Right renal cortex interstitium (tissue), 3 donors: ENCODE data around the gene GFRA1. TPM values are rescaled to one million over a fixed set of nuclear protein-coding genes. Genes with fewer than 3 reads are reported as not detected.

Experiments
- DNase-seq, 3 donors: peaks; one replicate each; pipeline ENCODE4 v3.0.0-alpha.2; 2013; ENCODE audit warnings: low read depth in 3 of 3, low spot score in 2 of 3
- polyA plus RNA-seq, 3 donors: library from polyadenylated mRNA; unstranded; fragments of 120-200 nt; gene quantifications; one replicate each; pipeline ENCODE4 v1.2.1, GENCODE V29; 2013; ENCODE audit not compliant: insufficient read length in 3 of 3

The GFRA1 gene
- polyA plus RNA-seq, 3 donors, result 20.8 to 32.3 (median 22.5) TPM

DNA sequence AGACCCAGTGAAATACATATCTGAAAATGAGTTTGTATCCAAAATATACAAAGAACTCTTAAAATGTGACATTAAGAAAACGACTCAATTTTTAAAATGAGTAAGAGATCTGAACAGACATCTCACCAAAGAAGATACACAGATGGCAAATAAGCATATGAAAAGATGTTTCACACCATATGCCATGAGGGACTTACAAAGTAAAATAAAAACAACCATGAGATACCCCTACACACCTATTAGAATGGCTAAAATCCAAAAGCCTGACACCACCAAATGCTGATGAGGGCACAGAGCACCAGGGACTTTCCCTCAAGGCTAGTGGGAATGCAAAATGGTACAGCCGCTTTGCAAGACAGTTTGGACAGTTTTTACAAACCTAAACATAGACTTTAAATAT lies 27.9 kb downstream of the GFRA1 start:
- no peak for DNase-seq

DNA sequence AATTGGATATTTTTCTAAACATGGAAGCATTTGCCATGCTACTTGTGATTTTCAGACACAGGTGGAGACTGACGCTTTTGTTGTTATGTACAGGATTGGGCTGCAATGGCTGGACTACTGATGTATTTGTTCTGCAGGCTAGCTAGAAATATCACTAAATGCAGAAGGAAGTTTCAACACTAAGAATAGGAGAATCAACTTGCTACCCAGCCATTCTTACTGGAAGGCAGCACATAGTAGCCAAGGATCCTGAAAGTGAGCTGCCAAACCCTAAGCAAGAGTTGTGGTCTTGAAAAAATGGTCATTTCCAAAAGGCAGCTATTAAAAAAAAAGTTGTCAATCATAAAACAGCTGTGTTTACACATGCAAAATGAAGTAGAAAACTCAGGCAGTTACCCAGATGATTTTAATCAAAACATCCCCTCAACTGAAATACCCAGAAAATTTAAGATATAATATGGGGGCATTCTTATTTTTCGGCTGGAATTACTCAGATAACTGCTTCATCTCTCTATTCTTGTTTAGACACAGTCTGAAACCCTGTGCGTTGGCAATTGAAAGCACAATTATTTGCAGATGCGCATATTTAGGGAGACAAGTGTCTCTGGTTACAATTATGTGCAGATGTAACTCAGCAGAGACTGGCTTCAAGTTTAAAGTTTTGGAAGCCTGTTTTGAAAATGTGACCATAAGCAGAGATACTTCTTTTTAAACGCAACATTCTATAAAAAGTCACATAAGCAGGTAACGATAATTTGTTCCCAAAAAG lies 31.2 kb downstream of the GFRA1 start:
- no peak for DNase-seq

DNA sequence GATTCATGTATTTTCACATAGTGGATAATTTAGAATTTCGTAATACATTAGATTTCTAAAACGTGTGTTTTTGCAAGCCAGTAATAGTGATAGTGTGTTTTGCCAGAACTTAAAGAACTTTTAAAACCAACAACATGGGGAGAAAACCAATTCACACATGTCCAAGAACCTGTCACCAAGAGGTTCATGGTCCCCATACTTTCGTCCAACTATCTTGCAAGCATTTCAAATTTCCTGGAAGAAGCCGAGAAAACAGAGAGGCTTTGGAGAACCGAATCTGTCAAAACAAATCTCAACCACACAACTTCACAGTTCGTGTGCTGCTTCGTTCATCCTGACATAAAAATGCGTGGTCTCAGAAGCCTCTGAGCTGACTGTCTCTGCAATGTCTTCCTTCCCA lies 31.9 kb downstream of the GFRA1 start:
- no peak for DNase-seq

DNA sequence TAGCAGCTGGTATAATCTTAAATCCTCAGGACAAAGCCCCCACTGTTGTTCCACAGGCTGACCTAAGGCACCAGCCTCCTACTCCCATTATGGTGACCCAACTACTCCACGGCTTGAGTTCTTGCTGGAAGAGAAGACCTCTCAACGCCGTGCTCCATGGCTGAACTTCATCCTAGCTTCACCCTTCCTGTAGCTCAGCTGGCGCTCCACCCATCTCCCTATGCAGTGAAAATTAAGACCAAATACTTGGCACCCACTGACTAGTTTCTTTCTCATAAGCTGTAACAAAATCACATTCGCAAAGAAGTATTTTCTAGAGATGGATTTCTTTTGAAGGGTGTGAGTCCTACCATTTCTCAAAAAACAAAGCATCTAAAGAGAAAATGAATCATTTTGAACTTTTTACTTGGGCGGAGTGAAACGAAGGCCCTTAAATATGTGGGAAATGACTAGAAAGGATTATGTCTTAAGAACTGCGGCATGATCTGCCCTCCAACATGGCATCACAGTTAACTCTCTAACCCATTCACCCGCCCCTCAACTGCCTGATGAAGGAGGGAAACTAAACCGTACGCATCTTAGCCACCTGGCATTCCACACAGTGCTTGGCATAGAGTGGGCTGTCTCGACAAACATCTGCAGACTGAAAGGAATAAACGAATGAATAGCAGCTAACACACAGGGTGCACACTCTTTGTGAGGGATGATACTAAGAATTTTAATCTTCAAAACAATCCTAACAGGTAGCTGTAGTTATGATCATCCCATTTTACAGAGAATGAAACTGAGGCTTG lies 32.7 kb downstream of the GFRA1 start:
- no peak for DNase-seq

DNA sequence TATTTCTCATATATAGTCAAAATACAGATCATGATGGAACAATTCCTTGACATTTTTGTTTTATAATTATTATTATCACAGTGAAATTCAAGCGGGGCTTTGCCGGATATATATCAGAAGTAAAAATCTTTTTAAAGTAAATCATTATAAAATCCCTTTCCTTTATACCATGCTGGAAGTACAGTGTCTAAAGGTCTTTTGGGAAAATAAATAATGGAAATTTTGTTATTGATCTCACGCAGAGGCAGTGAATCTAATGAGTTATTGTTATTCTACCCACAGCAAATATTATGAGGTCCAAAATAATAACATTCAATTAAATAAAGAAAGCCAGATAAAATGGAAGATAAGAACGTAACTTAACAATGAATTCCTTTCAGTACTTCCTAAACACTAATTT lies 33.8 kb downstream of the GFRA1 start:
- no peak for DNase-seq

DNA sequence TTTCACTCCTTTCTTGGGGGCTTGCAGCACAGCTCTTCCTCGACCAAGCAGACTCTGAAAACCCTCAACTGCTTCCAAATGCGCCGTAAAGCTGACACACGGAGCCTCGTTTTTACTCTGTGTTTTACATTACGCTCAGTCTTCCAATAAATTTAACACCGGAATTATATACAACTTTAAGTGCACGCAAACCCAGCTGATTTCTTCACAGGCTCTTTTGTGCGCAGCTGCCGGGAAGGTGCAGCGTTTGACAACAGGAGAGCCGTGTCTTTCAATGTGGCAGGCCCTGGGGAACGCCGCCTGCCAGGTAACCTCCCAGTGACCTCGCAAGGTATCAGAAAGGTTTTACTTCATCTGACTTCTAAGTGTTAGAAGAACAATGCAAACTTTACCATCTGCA lies 35.0 kb downstream of the GFRA1 start:
- no peak for DNase-seq

DNA sequence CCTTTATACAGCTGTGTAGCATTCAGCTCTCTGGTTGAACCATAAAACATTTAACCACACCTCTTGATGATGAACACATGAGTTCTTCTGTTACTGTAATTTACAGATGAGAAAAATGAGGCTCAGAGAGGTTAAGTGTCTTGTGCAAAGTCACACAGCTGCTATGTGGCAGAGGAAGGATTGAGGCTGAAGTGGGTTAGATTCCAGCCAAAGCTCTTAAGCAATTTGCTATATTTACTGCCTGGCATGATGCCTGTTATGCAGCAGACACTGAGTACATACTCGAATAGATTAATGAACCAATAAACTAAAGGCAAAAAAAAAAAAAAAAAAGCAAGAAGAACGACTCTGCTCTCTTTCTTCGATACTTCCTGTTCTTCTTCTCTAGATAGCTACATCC lies 35.7 kb downstream of the GFRA1 start:
- DNase-seq, result no peak

DNA sequence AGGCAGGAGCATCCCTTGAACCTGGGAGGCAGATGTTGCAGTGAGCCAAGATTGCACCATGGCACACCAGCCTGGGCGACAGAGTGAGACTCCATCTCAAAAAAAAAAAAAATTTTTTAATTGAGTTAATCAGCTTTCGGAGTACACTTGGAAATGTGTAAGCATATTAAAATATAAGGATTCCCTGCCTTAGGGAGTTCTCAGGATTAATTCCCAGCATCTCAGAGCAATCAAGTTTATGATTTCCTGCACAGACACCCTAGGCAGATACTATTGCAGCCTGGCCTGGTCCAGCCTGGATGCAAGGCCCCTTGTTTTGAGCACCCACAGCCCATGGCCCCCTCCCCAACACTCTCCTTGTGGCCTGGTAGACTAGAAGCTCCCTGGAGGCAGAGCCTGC lies 39.8 kb downstream of the GFRA1 start:
- DNase-seq, result no peak

DNA sequence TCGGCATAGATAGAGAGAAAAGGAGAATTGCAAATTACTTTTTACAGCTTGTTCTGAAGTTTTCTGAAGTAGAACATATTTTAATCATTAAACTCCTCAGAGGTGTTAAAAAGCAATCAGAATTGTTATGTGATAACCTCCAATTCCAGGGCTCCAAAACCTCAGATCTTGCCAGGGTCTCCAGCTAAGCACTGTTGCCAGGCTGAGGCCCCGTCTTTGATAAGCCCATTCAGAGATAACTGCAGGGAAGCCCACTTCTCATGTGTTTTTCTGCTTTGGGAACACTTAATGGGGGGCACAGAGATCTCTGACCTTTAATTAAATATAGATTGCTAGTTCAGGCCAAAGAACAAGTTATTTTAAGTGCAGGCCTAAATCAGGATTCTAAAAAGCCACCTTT lies 40.4 kb downstream of the GFRA1 start:
- DNase-seq, result no peak

DNA sequence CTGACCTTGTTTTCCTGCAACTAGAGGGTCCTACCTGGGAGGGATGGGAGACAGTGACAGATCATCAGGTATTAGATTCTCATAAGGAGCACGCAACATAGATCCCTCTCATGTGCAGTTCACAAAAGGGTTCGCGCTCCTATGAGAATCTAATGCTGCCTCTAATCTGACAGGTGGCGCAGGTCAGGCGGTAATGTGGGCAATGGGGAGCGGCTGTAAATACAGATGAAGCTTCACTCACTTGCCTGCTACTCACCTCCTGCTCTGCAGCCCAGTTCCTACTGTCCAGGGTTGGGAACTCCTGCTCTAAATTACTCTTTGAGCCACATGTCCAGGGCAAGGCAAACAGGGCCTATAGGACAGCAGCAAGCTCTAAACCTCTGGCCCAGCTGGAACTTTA lies 46.2 kb downstream of the GFRA1 start:
- no peak for DNase-seq

DNA sequence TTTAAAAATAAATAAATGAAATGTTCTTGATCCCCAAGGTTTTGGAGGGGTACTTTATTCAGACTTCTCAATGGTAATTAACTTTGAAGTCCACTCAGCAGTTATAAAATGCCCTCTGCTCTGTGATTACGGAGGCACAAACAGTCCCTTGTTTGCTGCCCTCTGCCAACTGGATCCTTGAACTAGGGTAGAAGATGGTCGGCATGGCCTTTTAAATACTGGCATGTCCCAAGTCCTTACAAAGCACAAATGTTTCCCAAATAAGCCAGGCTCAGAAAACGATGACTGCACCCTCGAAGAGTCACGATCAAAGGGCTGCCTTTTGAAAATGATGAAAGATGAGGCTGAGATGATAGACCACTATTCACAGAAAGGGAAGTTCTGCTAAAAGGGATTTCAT lies 47.0 kb downstream of the GFRA1 start:
- DNase-seq, result no peak

DNA sequence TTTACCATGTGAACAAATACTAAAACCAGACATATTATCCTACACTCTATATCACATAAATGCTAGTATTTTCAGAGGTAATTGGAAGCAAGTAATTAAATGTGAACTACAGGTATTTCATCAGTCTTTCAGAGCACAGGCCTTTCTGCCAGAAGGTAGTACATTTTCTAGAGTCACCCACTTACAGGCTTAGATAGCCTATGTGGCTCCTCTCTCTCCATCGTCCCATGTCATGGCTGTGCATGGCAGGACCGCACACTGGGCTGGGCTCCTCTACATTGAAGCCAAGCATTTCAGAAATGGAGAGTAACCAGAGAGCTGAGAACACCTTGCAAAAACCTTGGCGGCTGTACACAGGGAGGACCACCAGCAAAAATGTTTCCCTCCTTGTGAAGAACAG lies 49.7 kb downstream of the GFRA1 start:
- DNase-seq, result no peak

DNA sequence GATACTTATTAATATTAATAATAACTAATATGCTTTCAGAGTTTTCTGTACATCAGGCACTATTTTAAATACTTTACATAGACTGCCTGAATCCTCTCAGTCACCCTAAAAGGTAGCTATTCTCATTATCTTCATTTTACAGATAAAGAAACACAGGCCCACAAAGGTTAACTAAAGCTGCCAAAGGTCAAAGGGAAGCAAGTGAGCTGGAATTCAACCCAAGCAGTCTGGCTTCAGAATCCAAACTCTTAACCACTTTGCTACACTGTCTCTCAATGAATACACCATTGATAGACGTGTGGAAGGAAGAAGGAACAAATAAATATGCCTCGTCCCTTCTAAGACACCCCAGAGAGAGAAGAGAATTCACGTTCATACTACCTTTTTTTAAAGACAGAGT lies 52.0 kb downstream of the GFRA1 start:
- no peak for DNase-seq

DNA sequence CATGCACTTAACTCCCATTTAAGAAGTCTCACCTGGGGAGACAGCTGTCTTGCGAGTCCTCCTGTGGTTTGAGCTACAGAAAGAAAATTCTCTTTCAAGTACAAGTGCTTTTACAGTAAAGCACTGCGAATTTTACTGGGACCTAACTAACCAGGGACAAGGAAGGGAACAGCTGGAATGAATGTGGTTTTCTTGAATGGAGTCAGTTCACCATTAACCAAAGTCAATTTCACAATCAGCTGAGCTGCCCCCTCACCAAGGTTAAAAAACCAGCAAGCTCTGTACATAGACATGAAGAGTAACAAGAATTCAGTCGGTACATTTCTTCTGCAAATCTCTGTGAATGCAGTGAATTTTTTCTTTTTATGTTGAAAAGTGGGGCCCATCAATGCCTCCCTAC lies 56.3 kb downstream of the GFRA1 start:
- no peak for DNase-seq

DNA sequence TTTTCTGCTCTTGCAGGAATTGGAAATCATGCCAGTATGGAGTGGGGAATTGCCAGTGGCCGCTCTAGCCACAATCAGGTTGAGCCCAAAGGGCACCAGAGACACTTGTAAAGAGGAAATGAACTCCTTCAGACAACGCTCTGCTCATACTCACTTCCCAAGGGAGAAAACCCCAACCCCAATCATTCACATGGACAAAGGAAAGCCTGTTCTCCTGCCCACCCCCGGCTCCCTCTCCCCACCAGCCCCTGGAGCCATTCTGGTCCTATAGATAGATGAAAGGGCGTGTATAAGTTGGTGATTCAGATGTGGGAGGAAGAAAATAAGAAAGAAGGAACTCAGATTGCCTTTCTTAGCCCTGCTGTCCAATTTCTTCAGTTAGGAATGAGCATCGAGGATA lies 57.4 kb downstream of the GFRA1 start:
- DNase-seq, result no peak

DNA sequence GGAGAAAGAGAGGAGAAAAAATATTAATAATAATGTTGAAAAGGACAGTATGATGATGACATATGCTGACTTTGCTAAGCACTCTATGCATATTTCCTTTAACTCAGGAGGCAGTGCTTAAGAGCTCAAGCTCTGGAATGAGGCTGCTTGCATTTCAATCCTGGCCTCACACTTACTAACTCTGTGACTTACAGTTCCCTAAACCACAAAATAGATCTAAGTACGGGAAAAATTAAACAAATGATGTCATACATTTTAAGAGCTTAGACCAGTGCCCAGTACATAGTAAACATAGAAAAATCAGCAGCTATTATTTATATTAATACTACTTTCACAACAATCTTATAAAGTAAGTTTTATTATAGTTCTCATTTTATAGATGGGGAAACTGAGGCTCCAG lies 61.3 kb downstream of the GFRA1 start:
- no peak for DNase-seq

DNA sequence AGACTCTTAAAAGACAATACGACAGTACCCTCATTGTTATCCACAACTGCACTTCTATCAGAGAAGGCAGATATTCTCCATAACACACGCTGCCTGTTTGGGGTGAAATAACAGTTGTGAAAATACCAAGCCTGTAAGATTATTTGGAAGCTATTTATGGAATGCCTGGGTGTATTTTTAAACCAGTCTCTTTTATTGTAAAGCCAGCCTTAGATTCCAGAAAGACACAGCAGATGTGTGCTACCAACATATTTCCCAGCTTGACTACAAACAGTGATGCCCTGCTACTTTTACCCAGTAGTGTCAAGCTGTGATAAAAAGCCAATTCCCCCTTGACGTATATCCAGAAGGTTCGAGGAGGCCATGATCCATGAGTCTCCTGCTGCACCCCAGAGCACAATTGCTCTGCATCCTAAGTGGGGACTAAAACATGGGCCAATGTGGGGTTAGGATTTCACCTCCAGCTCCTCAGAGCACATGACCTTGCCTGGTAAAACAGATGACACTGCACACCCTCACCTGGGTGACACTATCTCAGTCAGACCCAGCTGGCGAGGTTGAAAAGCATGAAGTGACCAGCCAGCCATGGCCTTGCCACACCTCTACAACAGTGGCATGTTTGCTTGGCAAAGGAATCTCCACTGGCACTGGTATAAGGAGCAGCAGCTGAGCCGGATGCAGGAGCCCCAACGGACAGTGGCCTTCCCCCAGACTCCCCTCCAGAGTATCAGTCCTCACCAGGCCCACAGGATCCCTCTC lies 62.2 kb downstream of the GFRA1 start:
- no peak for DNase-seq

DNA sequence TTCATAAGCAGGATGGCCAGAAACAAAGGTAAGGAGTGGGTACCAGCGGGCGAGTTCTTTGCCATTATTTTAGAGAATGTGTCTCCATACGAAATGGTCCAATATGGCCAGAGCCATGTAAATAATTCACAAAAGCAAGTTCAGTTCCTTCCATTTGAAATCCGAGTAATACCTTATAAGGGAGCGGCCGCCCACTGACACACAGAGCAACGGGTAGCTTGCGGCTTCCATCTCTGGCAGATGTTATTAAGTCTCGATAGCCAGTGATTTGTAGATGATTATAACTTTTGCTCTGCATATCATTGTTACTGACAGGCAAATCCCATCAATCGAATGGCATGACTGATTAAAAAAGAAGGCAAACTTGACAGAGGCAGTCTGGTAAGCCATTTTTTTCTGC lies 63.2 kb downstream of the GFRA1 start:
- no peak for DNase-seq

DNA sequence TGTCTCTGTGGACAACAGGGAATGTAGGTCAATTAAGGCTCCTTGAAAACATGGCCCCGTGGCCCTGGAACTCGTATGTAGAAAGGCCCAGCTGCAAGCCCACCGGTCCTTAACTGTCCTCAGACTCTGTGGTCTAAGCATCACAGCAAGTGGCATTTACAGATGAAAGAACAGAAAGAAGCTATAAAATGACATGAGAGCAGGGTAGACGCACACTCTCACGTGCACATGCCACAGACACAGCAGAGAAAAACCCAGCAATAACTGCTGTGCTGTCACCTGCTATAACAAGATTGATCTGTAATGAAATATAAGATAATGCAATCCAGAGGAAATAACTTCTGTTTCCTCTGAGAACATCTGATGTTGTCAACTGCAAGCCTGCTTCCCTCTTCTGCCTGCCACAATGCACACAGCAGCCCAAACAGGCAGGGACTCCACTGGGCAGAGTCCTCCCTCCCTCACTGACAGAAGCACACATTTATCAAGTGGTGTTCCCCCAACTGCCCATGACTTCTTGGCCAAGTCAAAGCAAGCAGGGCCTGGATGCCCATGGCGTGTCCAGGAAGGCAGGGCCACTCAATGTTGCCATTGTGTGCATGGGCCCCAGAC lies 63.9 kb downstream of the GFRA1 start:
- DNase-seq, result no peak

DNA sequence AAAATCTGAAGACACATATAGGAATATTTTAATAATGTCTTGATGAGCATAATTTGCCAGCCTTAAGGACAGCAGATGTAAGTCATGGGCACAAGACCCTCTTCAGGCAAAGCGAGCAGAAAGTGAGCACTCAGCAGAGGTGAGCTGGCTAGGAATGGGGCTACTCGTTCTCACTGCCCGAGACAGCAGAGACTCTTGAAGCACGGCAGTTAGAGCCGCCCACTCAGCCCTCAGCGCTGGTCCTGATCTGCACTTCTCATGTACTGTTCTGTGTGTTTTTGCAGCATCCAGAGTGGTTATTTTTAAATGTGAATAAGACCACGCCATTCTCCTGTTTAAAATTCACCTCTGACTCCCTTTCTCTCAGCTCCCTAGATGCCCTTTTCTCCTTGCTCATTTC lies 65.3 kb downstream of the GFRA1 start:
- DNase-seq, result no peak

DNA sequence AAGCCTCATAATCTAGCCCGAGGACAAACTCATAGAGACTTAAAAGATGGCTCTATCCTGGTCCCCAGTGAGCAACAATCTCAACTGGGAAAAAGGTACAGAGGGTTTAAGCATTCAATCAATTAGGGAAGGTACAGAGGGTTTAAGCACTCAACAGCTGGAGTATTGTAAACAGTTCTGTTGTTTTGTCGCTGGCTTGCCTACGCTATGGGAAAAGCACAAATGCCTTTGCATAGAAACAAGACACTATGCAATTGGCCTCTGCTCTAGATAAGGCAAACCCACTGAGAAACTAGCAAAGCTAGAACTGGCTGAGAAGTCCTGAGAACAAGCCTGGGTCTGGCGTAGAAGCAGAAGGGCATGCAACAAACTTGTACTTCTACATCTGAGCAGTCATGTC lies 69.3 kb downstream of the GFRA1 start:
- DNase-seq, result no peak
